Prostate gland (tissue), 2 donors: ENCODE results near the gene RNF144A. TPM values are rescaled to one million over a fixed set of nuclear protein-coding genes. Genes with fewer than 3 reads are reported as not detected.

Experiments
- DNase-seq: peaks from one replicate; pipeline ENCODE4 v3.0.0-alpha.2; 2019; ENCODE audit warnings: low spot score
- H3K27ac ChIP-seq, 2 donors: fragments of 200-600 bp; sonication (generic); 2 replicates each; pipeline ENCODE4 v1.5.1; 2017 to 2019
- H3K27me3 ChIP-seq: fragments of 200-600 bp; sonication (generic); replicated peaks from 2 replicates; pipeline ENCODE4 v1.5.1; 2019; ENCODE audit not compliant: insufficient read depth
- H3K36me3 ChIP-seq, 2 donors: fragments of 200-600 bp; sonication (generic); 1 replicate in 1 of 2; 2 replicates in 1 of 2; pipeline versions ENCODE4 v1.5.1 to v1.8.1; 2017 to 2019
- H3K4me1 ChIP-seq: fragments of 200-600 bp; sonication (generic); replicated peaks from 2 replicates; pipeline ENCODE4 v1.5.1; 2019
- H3K4me3 ChIP-seq, 2 donors: fragments of 200-600 bp; sonication (generic); 2 replicates each; pipeline ENCODE4 v1.5.1; 2017 to 2019
- H3K9me3 ChIP-seq: fragments of 200-600 bp; sonication (generic); 2 replicates; pipeline ENCODE4 v1.5.1; 2017
- POLR2A ChIP-seq: fragments of 450-650 bp; IDR thresholded peaks from one replicate; pipeline ENCODE4 v1.6.1; 2016; ENCODE audit warnings: antibody characterized with exemption, mild to moderate bottlenecking
- POLR2AphosphoS5 ChIP-seq: sonication (generic); formaldehyde crosslinking; IDR thresholded peaks from one replicate; pipeline ENCODE4 v1.6.1; 2017; ENCODE audit warnings: antibody characterized with exemption
- WGBS: methylation state at CpG from one replicate; pipeline ENCODE4 v1.1.5; 2018; 5-methylcytosine and 5-hydroxymethylcytosine counted together
- intact Hi-C: fragments of 100-400 bp; cut with DNase I; formaldehyde crosslinking; loops from one replicate; pipeline ENCODE4 v1.14.2; 2022
- total RNA-seq, 2 donors: library from RNA; depleted of rRNA; stranded (reverse); fragments of >200 nt; gene quantifications; one replicate each; pipeline ENCODE4 v1.1.0, GENCODE V29; 2016
- TF ChIP-seq, protein P1 (sequence below), 4 experiments: fragments of 200-600 bp in 2 of 4; fragments of 450-650 bp in 2 of 4; sonication (generic) in 2 of 4; IDR thresholded peaks; 1 replicate in 3 of 4; 2 replicates in 1 of 4; pipeline ENCODE4 v1.5.1; 2016 to 2019; ENCODE audit warnings: antibody characterized with exemption in 4 of 4, mild to moderate bottlenecking in 2 of 4, moderate library complexity in 2 of 4

RNF144A gene
- total RNA-seq, 2 donors from 2014 or later = 9.1 to 27.9 TPM

DNA sequence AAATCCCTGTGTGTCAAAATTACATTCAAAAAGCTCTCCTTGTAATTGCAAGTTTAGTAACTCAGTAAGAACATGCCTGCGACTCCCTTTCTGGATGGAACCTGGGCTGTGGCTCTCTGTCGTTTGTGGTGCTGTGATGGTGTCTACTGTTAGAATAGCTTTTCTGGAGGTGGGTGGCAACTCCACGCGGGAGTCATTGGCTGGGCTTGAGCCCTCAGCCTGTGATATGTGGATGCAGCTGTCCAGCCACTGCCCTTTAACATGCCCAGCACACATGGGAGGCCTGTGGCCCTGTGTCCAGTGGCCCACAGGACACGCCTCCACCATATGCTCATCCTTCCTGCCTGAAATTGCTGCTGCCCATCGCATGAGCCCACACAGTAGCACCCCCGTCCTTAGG lies 124.2 kb downstream of the RNF144A start:
- no peaks in the 10 kb centered on the region for H3K4me1 ChIP-seq
- H3K4me3 ChIP-seq = no peak overlapping the region
- H3K27me3 ChIP-seq = no peaks in the 10 kb centered on the region
- intact Hi-C loops = no loop called here
- WGBS = 80% methylated on average over 7 of the region's 7 CpGs
- H3K27ac ChIP-seq = no peak overlapping the region
- H3K9me3 ChIP-seq = no peaks in the 10 kb centered on the region
- no peak for DNase-seq
- H3K36me3 ChIP-seq = no peaks in the 10 kb centered on the region
- TF ChIP-seq POLR2A = no peak
- TF ChIP-seq, protein P1, sequence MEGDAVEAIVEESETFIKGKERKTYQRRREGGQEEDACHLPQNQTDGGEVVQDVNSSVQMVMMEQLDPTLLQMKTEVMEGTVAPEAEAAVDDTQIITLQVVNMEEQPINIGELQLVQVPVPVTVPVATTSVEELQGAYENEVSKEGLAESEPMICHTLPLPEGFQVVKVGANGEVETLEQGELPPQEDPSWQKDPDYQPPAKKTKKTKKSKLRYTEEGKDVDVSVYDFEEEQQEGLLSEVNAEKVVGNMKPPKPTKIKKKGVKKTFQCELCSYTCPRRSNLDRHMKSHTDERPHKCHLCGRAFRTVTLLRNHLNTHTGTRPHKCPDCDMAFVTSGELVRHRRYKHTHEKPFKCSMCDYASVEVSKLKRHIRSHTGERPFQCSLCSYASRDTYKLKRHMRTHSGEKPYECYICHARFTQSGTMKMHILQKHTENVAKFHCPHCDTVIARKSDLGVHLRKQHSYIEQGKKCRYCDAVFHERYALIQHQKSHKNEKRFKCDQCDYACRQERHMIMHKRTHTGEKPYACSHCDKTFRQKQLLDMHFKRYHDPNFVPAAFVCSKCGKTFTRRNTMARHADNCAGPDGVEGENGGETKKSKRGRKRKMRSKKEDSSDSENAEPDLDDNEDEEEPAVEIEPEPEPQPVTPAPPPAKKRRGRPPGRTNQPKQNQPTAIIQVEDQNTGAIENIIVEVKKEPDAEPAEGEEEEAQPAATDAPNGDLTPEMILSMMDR (IDR thresholded peaks at IDR 0.05) = no peak
- no peak for TF ChIP-seq POLR2AphosphoS5

GRCh38 chr2:7043690-7044089 lies 126.5 kb downstream of the RNF144A start:
- Histone ChIP-seq H3K27ac (no peak overlapping the region), H3K4me3 (no peak overlapping the region), H3K36me3 (no peaks in the 10 kb centered on the region), H3K9me3 (no peaks in the 10 kb centered on the region), H3K27me3 (no peaks in the 10 kb centered on the region), H3K4me1 (no peaks in the 10 kb centered on the region)
- 76% methylated on average over 3 of the region's 3 CpGs for WGBS
- intact Hi-C loops = no loop called here
- DNase-seq = no peak
- TF ChIP-seq, protein P1 (IDR thresholded peaks at IDR 0.05) = no peak
- TF ChIP-seq POLR2AphosphoS5 = no peak
- TF ChIP-seq POLR2A = no peak

DNA sequence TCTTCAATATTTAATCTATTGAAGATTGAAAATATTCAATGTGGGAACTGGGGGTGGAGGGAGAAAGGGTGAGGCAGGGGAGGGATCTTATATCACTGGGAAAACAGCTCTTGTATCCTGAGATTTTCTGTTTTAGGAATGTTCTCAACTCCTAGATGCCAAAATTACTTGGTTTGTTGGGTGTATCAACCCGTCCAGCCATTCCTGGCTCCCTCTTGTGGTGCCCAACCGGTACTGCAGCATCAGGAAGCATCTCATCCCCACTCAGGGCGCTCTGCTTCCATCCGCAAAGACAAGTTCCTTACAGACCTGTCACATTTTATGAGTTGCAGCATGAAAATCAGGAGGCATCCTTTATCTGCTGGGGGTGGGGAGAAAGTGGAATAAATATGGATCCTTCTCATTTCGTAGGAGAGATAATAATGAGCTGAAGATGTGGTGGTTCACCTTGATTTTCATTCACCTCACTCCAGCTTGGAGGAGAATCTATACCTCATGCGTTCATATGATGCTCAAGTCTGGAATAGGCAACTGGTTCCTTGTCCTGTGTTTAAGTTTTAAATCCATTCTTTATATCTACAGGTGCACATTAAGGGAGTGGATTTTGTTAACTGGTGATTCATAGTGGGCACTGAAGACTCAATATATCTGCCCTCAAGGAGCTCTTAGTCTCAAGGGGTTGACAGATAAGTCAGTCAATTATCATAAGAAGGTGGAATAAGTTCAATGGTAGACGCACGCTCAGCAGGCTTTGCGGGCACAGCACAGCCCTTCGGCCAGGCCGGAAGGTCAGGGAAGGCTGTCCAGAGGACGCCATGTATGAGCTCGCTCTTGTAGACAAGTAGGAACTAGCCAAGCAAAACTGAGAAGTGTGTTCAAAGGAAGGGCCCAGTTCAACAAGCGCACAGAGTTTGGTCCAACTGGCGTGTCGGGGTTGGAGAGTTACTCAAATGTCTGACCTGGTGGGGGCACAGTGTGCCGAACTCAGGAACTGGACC lies 127.3 kb downstream of the RNF144A start:
- DNase-seq = peak; percentile 73
- no peaks in the 10 kb centered on the region for H3K9me3 ChIP-seq
- no peaks in the 10 kb centered on the region for H3K36me3 ChIP-seq
- TF ChIP-seq, protein P1 (IDR thresholded peaks at IDR 0.05) = peak; percentile 77 to 91 (median 90)
- no peak for TF ChIP-seq POLR2A
- 85% methylated on average over 17 of the region's 17 CpGs for whole genome bisulfite sequencing
- H3K4me1 ChIP-seq = no peaks in the 10 kb centered on the region
- no peaks in the 10 kb centered on the region for H3K27me3 ChIP-seq
- H3K27ac ChIP-seq = no peak overlapping the region
- H3K4me3 ChIP-seq = no peak overlapping the region
- intact Hi-C loops = no loop called here

GRCh38 chr2:7045601-7046590 lies 128.7 kb downstream of the RNF144A start:
- no peak for DNase-seq
- H3K9me3 ChIP-seq = no peaks in the 10 kb centered on the region
- whole genome bisulfite sequencing = 96% methylated on average over 15 of the region's 15 CpGs
- no peaks in the 10 kb centered on the region for H3K4me1 ChIP-seq
- H3K27ac ChIP-seq = no peak overlapping the region
- H3K36me3 ChIP-seq = no peaks in the 10 kb centered on the region
- H3K27me3 ChIP-seq = no peaks in the 10 kb centered on the region
- intact Hi-C loops = no loop called here
- TF ChIP-seq POLR2AphosphoS5 = no peak
- TF ChIP-seq, protein P1 (IDR thresholded peaks at IDR 0.05) = no peak
- no peak overlapping the region for H3K4me3 ChIP-seq
